GM21515 (cell line): ENCODE results near the gene SEZ6.

ENCODE experiments used
- ATAC-seq: cut with Tn5 transposase; IDR thresholded peaks from one replicate; pipeline ENCODE4 v1.9.1; 2021; ENCODE audit not compliant: unreplicated experiment

The SEZ6 gene, protein sequence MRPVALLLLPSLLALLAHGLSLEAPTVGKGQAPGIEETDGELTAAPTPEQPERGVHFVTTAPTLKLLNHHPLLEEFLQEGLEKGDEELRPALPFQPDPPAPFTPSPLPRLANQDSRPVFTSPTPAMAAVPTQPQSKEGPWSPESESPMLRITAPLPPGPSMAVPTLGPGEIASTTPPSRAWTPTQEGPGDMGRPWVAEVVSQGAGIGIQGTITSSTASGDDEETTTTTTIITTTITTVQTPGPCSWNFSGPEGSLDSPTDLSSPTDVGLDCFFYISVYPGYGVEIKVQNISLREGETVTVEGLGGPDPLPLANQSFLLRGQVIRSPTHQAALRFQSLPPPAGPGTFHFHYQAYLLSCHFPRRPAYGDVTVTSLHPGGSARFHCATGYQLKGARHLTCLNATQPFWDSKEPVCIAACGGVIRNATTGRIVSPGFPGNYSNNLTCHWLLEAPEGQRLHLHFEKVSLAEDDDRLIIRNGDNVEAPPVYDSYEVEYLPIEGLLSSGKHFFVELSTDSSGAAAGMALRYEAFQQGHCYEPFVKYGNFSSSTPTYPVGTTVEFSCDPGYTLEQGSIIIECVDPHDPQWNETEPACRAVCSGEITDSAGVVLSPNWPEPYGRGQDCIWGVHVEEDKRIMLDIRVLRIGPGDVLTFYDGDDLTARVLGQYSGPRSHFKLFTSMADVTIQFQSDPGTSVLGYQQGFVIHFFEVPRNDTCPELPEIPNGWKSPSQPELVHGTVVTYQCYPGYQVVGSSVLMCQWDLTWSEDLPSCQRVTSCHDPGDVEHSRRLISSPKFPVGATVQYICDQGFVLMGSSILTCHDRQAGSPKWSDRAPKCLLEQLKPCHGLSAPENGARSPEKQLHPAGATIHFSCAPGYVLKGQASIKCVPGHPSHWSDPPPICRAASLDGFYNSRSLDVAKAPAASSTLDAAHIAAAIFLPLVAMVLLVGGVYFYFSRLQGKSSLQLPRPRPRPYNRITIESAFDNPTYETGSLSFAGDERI

DNA sequence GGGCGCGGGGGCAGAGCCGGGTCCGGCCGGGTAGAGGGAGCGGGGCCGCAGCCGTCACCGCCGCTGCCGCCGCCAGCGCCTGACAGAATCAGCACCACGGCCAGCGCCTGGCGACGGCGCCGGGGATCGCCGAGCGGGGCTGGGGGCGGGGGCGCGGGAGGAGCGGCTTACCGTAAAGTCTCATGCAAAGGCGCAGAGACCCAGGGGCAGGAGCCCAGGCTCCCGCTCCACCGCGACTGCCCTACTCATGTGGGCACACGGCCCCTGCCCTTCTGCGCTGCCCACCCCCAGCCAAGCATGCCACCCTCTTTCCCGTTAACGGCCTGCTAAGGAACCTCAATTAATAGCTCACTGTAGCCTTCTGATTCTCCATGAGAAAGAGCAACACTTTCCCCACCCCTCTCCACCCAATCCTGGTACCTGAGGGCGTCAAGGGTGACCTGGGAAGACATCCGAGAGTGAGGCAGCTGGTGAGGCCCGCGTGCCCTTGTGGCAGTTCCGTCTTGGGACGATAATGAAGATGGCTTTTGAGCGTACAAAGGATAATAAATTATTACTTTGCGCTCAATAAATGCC, at the start of gene SEZ6:
SEZ6 (minus strand) TSS at position 98 of the 576 bp plus-strand sequence. CDS start 164 bp downstream, outside the sequence.
- ATAC-seq = no peak

DNA sequence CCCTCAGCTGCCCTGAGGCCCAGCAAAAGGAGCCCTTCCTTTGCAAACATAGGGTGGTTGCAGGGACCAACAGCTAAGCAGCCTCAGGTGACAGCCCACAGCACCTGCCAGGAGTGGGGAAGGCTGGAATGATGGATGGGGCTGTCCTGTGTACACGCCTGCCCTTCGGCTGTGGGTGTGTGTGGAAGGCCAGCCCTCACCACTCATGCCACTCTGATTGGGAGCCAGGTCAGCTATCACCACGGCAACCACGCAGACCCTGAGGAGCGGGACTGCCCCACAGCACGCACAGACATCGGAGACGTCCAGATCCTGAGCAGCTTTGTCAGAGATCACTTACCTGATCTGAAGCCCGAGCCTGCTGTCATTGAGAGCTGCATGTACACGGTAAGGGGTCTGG, 49.0 kb upstream of the SEZ6 start:
- no peak for ATAC-seq

DNA sequence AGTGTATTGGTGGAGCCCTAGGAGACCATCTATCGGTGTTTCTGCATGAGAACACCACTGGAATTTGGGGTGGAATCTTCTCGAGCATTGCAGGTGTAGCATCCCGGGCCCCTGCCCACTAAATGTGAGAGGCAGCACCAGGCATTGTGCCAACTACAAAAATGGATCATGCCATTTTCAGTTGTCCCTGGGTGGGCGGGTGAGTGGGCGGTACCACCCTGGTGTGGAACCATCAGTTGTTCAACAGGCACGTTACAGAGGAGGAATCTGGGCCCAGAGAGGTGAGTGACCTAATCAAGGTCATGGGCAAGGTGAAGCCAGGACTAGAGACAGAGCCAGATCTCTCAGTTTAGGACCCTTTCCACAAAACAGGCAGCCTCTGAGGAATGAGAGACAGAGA, 45.9 kb upstream of the SEZ6 start:
- ATAC-seq = no peak

DNA sequence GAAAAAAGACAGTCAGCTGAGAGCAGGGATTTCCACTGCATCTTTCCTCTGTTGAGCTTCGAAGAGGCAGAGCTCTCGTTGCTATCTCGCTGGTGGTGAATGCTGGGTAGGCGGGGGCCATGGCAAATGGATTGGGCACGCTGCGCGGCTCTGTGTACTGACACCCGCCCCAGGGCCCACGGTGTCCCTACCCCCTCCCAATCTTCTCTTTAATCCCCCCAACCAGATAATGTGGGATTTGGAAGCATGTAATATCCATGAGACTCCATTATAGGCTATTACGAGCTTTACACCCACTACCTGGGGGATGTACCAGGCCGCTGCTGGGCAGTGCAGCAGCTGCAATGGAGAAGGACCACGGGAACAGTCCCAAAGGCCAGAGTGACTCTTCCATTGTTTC, 45.4 kb upstream of the SEZ6 start:
- ATAC-seq = no peak

DNA sequence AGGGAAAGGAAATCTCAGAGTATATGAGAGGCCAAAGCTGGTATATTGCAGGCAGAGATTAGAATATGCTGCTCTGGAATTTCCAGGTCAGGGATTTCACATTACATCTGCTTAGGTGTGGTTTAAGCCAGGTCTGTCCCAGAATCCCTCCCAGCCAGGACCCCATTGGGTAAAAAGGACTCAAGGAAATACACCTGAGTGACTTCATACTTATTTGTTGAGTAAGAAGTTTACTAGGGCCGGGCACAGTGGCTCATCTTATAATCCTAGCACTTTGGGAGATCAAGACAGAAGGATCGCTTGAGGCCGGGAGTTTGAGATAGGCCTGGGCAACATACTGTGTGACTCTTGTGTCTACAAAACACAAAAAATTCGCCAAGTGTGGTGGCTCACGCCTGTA, 44.3 kb upstream of the SEZ6 start:
- no peak for ATAC-seq

DNA sequence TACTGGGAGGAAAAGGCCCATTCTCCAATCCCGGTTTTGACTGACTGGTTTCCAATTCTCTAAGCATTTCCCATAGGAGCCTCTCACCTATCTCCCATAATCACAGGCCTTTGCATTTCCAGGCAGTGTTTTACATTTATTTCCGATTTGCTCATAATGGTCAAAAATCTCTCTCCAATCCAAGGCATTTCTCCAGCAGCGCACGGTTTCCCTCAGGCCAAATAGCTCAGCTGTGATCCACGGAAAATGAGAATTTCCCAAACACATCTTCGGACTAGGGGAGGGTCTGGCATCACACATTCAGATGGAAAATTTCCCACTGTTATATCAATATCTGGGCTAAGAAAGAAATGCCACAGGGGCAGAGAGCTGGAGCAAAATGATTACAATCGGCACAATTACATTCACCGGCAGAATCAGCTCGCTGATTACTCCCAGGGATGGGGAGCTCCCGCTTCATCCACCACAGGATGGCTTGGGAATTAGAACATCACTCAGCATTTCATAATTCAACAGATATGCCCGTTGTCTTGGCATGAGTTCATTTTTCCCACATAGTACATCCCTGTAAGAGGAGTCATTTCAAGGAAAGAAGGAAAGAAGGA, 43.8 kb upstream of the SEZ6 start:
- no peak for ATAC-seq

DNA sequence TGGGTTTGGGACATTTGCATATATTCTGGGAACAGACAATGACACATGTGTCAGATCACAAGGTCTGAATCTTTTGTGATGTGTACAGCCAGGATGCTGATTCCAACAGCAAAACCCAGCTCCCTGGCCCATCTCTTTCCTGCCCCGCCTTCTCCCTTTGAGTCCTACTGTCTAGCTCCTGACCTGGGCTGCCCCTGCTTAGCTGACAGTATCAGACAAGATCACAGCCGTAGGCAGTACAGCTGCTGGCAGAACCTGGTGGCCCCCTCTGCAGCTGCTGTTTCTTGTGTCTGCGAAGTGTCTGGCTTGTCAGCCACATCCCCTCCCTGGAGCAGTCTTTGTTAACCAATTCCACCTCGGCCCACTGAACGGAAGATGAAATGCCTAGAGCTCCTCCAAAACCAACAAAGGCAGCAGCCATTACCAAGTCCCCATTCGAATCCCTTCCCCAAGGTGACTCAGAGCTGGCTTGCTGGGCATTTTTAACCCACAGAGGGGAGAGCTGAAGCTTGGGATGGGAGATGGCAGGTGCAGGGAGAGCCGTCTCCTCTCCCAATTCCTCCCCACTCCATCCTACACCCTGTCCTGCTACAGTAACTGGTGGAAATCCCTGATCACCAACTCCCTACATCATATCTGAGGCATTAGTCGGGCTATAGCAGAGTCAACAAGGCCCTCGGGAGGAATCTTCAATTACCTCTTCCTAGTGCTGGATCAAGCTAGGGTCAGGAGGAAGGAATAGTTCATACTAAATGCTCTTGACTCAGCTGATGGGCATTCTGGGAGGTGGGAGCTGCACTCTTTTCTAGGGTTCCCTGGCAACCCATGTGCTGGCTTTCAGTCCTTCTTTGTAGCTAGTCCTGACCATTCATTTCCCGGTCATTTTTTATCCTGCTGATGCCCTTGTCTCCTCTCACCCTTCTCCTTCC, 42.9 kb upstream of the SEZ6 start:
- no peak for ATAC-seq

DNA sequence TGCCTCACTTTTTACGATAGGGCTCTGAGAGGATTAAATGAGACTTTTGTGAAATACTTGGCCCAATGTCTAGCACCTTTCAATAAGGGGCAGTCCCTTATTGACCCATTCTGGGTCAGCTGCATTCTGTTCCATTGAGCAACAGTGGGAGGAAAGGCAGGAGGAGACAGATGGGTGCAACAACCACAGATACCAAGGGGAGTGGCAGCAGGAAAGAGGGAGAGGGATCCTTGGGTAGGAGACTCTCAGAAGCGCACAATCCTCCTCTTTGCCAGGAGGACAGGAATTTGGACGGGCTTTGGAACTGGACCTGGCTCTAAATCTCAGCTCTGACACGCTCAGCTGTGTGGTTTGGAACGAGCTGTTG, 40.6 kb upstream of the SEZ6 start:
- ATAC-seq = no peak

DNA sequence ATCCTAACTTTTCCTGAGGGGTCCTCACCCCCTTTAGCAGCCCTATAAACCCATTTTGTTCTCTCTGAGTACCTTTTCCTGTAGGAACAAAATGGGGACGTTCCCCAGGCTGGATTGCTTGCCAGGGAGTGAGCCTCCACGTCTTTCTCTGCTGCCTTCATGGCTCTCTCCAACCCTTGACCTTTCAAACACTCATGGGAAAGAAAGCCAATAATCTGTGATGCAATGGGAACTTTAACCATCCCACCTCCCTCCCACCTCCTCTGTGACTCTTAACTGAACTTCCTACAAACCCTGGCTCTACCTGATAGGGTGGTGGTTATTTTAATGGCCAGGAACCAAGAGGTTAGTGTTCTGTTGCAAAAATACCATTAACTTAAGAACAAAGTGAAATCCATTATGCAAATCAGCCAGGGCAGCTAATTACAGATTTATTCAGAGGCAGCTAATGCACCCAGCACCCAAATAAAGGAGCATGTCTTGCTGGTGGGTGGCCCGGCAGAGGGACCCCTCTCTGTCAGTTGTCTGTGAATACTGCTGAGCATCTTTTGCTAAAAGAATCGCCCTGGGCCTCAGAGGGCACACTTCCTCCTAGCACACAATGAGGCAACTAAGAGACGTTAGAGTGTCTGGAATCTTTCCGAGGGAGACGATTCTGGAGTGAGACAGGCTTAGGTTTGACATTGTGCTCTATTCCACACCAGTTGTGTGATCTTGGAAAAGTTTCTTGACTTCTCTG, 40.1 kb upstream of the SEZ6 start:
- ATAC-seq = no peak

DNA sequence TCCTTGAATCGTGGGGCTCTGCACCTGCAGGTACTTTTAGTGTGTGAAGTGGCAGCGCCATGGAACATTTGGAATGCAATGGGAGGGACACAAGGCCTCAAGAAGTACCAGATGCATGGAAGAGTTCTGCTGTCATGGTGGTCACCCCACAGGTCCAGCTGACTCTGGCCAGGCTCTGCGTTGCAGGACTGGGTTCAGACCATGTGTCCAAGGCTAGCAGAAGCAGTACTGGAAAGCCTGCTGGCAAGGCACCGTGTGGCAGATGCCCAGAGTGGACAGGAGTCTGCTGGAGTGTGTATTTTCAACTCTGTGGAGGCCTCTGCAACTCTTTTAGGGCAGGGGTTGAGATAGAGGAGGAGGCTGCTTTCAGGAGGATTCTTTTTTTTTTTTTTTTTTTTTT, 39.2 kb upstream of the SEZ6 start:
- no peak for ATAC-seq

DNA sequence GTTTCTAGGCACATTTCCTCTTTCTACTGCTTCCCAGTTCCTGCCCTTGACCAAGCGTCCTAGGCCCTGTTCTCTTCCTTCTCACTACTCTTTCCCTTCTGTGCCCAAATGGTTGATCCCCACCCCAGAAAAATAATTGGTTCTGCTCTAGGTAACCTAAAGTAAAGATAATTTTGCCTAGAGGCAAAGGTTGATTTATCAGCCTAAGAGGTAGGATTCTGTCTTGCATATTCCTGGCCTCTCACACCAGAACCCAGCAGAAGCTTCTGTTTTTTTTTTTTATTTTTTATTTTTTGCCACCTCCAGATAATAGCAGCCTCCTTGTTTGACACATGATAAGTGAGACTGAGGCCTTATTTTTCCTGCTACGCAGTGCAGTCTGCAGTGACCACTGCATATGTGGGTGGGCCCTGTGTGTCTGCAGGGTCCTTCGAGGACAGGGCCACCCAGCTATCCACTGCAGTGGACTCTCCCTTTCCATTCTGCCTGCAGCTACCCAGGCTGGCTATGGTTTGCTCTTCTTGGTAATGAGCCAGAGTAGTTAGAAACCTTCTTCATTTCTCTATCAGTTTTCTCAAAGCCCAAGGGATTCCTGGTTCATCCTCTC, 37.8 kb upstream of the SEZ6 start:
- ATAC-seq = no peak

DNA sequence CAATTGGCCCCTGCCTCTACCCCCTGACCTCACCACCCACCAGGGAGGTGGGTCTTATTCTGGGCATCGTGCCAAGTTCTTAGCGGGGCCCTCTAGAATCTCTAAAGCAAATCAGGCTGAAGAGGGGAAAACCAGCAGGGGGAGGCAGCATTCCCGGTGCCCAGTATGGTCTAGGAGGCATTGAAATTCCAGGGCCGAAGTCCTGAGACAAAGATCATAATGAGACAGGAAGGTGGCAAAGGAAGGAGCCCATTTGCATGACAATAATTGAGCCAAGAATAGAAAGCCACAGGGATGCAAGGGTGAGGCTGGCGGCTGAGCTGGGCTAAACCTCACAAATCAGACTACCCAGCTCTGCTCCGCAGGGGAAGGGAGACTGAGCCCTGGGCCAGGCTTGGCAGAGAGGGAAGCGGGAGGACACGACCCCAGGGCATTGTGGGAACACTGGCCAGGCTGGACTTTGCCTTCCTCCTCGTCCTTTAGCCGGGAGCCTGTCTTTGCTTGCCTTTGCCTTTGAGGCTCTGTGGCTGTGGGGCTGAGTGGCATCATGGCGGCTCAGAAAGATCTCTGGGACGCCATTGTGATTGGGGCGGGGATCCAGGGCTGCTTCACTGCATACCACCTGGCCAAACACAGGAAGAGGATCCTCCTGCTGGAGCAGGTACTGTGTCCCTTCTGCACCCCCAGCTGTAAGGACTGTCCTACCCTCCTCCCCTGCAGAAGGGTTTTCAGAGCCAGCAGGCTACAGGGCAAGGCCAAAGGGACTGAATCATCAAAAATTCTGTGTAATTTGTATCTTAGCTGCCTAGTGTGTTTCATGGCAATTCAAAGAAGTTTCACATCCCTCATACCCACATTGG, 37.1 kb upstream of the SEZ6 start, which contains the start of gene PIPOX:
PIPOX (plus strand) TSS at position 463 of the 860 bp plus-strand sequence; CDS start at position 548, 85 bp downstream.
- no peak for ATAC-seq

DNA sequence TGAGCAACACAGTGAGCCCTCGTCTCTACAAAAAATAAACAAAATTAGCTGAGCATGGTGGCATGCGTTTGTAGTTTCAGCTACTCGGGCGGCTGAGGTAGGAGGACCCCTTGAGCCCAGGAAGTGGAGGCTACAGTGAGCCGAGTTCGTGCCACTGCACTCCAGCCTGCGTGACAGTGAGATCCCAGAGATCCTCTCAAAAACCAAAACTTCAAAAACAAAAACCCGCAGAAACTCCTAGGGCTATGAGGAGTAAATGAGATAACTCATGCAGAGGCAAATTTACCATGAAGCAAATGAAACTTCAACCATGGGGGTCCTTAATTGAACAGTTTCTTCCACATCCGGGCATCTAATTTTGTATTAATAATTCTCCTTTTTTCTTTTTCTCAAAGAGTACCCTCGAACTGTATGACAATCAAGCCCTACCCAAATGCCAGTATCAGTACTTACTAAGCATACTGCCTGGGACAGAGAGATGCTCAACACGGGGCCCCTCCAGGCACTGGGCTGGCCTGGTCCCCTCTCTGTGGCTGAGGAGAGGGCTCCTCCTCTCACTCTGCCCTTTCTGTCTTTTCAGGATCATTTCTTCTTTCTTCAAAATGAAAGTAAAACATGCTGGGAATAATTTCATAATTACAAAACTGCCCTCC, 36.3 kb upstream of the SEZ6 start:
- ATAC-seq = no peak

DNA sequence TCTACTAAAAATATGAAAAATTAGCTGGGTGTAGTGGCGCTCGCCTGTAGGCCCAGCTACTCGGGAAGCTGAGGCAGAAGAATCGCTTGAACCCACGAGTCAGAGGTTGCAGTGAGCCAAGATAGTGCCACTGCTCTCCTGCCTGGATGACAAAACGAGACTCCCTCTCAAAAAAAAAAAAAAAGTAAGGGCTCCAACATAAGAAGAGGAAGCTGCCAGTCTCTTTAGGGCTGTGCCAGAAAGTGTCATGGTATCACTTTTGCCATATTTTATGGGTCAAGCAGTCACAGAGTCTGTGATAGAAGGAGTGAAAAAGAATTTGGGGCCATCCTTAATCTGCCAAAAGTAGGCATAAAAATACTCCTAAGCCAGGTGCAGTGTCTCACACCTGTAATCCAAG, 35.7 kb upstream of the SEZ6 start:
- ATAC-seq = no peak

DNA sequence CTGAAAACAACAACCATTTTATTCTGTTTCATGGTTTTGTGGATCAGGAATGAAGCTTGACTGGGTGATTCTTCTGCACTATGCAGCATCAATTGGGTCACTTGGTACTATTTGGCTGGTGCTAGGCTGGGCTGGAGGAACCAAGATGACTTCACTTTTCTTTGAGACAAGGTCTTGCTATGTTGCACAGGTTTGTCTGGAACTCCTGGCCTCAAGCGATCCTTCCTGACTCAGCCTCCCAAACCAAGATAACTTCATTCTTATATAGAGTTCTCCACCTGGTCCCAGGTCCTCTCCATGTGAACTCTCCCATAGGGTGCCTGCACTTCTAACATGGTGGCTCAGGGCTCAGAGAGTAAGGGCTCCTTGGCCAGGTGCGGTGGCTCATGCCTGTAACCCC, 35.3 kb upstream of the SEZ6 start:
- no peak for ATAC-seq

DNA sequence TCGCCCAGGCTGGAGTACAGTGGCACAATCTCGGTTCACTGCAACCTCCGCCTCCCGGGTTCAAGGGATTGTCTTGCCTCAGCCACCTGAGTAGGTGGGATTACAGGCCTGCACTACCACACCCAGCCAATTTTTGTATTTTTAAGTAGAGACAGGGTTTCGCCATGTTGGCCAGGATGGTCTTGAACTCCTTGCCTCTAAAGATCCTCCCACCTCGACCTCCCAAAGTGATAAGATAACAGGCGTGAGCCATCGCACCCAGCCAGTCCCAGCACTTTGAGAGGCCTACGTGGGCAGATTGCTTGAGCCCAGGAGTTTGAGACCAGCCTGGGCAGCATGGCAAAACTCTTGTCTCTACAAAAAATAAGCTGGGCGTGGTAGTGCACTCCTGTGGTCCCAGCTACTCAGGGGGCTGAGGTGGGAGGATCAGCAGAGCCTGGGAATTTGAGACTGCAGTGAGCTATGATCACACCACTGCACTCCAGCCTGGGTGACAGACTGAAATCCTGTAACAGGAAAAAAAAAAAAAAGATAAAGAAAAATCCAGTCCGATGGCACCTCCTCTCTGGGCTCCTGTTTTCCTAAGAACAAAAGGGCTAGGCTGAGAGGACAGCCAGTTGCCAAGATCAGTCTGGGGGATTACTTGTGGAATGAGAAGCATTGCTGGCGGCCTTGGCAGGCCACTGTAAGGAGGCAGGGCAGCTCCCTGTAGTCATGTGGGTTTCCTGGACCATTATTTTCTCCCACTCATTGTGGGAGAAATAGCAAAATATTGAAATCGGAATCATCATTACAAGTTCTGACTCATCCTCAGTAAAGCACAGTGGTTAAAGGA, 34.1 kb upstream of the SEZ6 start:
- ATAC-seq = no peak
